ENCODE measurements around the gene SPRR2G. TPM values are rescaled to one million over a fixed set of nuclear protein-coding genes. Genes with fewer than 3 reads are reported as not detected.
"Not testable (repeated sequence)": the region's sequence is repeated elsewhere in the genome, so short reads cannot be mapped to it uniquely, and the experiment has no call there.

The SPRR2G gene
- not detected for total RNA-seq
- long read RNA-seq = 0 reads

GRCh38 chr1:153150846-153151245, at the start of gene SPRR2G:
TSS of gene SPRR2G (minus strand) at chr1:153150890. CDS start at chr1:153150110, 780 bp downstream.
- no peaks in the 10 kb centered on the region for H3K4me1 ChIP-seq
- no peaks in the 10 kb centered on the region for H3K36me3 ChIP-seq
- DNase-seq = no peak
- H3K27ac ChIP-seq = no peak within 1 kb of the TSS
- intact Hi-C loops (cut with DNase I) = no loop called here
- no peak for TF ChIP-seq CTCF (IDR thresholded peaks at IDR 0.05)
- ATAC-seq = no peak
- no peak within 1 kb of the TSS for H3K4me3 ChIP-seq
- no peaks in the 10 kb centered on the region for H3K27me3 ChIP-seq
- H3K9me3 ChIP-seq = no peaks in the 10 kb centered on the region

DNA sequence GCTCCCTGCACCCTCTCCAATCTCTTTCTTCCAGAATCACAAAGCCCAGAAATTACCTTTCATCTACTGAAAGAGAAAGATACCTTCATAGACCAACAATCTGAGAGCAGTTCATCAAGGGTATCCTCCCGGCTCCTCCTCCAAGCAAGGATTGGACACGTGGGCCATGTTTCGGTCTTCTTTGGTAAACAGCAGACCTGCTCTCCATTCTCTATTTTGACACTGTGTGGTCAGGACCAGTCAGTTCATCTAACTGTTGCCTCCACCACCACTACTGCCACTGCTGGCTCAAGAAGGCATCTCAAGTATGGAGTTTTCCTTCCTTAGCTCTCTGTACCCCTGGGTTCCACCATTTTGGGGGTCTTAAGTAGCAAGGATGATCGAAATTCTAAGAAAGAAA, 44.5 kb upstream of the SPRR2G start:
- no peaks in the 10 kb centered on the region for H3K36me3 ChIP-seq
- intact Hi-C loops (cut with DNase I) = no loop called here
- ATAC-seq (no peak), DNase-seq (no peak)
- H3K9me3 ChIP-seq = no peaks in the 10 kb centered on the region
- no peak for TF ChIP-seq CTCF (IDR thresholded peaks at IDR 0.05)
- H3K27me3 ChIP-seq = peaks cover 20% of the 10 kb centered on the region
- no peak overlapping the region for H3K4me3 ChIP-seq
- H3K4me1 ChIP-seq = no peaks in the 10 kb centered on the region
- H3K27ac ChIP-seq = no peak overlapping the region

DNA sequence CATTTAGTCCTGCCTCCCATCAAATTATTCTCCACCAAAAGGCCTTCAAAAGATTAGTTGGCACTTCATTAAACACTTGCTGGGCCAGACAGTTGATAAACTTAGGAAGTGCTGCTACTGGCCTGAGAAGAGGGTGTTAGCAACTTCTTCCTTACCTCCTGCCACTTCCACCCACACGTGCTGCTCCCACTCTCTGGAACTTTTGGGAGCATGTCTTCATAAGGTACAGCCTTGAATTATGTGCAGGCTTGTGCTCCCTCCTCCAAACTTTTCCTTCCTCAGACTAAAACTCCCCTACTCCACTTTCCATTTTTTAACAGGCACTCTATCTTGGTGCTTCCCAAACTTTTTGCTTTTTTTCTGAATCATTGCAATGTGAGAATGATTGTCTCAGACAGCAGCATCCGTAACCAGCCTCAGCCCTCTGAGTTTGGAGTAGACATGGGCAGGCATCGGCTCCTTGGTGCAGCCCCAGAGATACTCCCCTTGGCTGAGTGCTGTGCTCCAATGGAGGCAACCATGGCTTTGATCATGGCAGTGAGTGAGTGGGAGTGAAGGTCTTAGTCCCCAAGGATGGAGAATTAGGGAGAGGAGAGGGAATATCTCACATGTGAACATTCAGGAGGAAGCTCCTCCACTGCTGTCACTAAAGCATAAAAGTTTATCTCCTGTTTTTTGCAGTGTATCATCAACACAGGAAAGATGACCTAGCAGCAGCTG, 43.8 kb upstream of the SPRR2G start:
- no peak for DNase-seq
- intact Hi-C loops (cut with DNase I) = no loop called here
- Histone ChIP-seq H3K36me3 (no peaks in the 10 kb centered on the region), H3K9me3 (no peaks in the 10 kb centered on the region), H3K27me3 (peaks cover 27% of the 10 kb centered on the region), H3K4me3 (no peak overlapping the region), H3K27ac (no peak overlapping the region), H3K4me1 (no peaks in the 10 kb centered on the region)
- no peak for TF ChIP-seq CTCF (IDR thresholded peaks at IDR 0.05)
- no peak for ATAC-seq

- intact Hi-C loops (cut with DNase I) = no loop called here
- no peak for TF ChIP-seq CTCF (IDR thresholded peaks at IDR 0.05)
- no peak for ATAC-seq
Observed at GRCh38 chr1:153192697-153193096, 42.0 kb upstream of the SPRR2G start.

GRCh38 chr1:153190373-153190772, 39.7 kb upstream of the SPRR2G start:
- intact Hi-C loops (cut with DNase I) = no loop called here
- DNase-seq = no peak
- H3K4me1 ChIP-seq = no peaks in the 10 kb centered on the region
- H3K36me3 ChIP-seq = no peaks in the 10 kb centered on the region
- no peaks in the 10 kb centered on the region for H3K9me3 ChIP-seq
- H3K27ac ChIP-seq = no peak overlapping the region
- H3K27me3 ChIP-seq = peaks cover 22% of the 10 kb centered on the region
- no peak for TF ChIP-seq CTCF (IDR thresholded peaks at IDR 0.05)
- no peak for ATAC-seq
- H3K4me3 ChIP-seq = no peak overlapping the region

More at GRCh38 chr1:153192697-153193096, 42.0 kb upstream of the SPRR2G start:
- Histone ChIP-seq H3K27me3 (peaks cover 27% of the 10 kb centered on the region), H3K27ac (no peak overlapping the region), H3K36me3 (no peaks in the 10 kb centered on the region), H3K9me3 (no peaks in the 10 kb centered on the region), H3K4me1 (no peaks in the 10 kb centered on the region), H3K4me3 (no peak overlapping the region)
- DNase-seq = no peak

- H3K27ac ChIP-seq; H3K9me3 ChIP-seq; intact Hi-C loops (cut with DNase I); ATAC-seq; DNase-seq; H3K4me3 ChIP-seq; H3K36me3 ChIP-seq; H3K4me1 ChIP-seq: not testable (repeated sequence)
- H3K27me3 ChIP-seq = peaks cover 16% of the 10 kb centered on the region
Observed at GRCh38 chr1:153188301-153188700, 37.6 kb upstream of the SPRR2G start.
